ENCODE results near the gene MCTP2.

Gene MCTP2

DNA sequence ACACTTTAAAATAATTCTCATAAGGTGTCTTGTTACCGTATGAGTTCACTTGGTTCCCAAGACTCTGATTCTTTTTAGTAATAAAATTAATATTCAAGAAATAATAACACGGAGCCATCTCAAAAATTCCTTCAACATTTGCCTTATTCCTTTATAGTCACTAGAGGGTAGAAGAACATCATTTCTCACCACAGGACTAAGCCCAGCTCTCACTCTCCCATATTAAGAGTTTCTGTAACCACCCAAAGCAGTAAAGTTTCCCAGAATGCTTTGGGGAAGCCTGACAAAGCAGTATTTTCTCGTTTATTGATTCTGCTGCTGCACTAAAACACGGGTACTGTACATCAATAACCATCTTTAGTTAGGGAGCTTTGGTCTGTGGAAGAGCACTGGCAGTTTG lies 114.9 kb downstream of the MCTP2 start:
- Histone ChIP-seq H3K27ac (ENCODE audit: low read length) (no peak overlapping the region), H3K4me3 (ENCODE audit: low read length) (no peak overlapping the region), H3K9ac (ENCODE audit: low read depth, low read length) (no peak overlapping the region), H3K4me1 (ENCODE audit: insufficient read depth, low read length) (no peaks in the 10 kb centered on the region), H3K36me3 (ENCODE audit: insufficient read depth, low read depth, low read length) (no peaks in the 10 kb centered on the region), H3K9me3 (ENCODE audit: insufficient read depth, low read depth, low read length) (no peaks in the 10 kb centered on the region), H3K27me3 (ENCODE audit: insufficient read depth, low read length) (no peaks in the 10 kb centered on the region)

DNA sequence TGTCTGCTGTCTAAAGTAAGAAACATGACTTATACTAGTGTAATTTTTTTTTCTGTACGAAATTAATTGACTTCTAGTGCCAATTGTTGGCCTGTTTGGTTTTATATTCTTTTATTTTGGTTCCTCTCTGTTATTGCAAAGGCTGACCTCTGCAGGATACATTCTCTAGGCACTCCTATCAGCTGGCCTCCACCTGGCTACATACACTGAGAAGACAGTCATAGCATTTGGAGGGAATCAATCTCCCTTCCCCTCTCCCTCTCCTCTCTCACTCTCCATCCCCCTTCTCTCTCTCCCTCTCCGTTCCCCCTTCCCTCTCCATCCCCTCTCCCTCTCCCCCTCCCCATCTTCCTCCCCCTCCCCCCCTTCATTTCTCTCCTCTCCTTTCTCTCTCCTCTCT lies 116.7 kb downstream of the MCTP2 start:
- Histone ChIP-seq H3K4me3 (ENCODE audit: low read length) (no peak overlapping the region), H3K9ac (ENCODE audit: low read depth, low read length) (no peak overlapping the region), H3K36me3 (ENCODE audit: insufficient read depth, low read depth, low read length) (no peaks in the 10 kb centered on the region), H3K9me3 (ENCODE audit: insufficient read depth, low read depth, low read length) (no peaks in the 10 kb centered on the region), H3K4me1 (ENCODE audit: insufficient read depth, low read length) (no peaks in the 10 kb centered on the region), H3K27ac (ENCODE audit: low read length) (no peak overlapping the region), H3K27me3 (ENCODE audit: insufficient read depth, low read length) (no peaks in the 10 kb centered on the region)

DNA sequence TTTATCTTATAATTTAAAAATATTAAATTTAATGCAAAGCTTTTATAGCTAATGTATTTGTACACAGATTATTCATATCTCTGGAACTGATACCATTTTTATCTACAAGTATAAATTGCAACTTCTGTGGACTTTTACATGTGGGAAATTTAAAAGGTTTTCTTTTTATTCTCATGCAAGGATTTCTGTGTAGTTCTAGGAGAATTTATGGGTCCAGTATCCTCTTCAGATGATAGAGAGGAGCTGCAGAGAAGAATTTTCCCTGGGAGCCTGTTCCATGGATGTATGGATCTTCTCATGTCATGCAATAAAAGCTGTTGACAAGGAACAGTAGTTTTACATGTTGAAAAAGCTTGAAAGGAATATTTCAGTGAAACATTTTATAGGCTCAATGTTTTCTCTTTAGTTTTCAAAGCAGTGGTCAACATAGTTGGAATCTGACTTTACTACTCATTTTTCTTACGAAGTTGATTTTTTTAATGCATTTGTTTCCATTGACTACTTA lies 119.7 kb downstream of the MCTP2 start:
- Histone ChIP-seq H3K36me3 (ENCODE audit: insufficient read depth, low read depth, low read length) (no peaks in the 10 kb centered on the region), H3K9me3 (ENCODE audit: insufficient read depth, low read depth, low read length) (no peaks in the 10 kb centered on the region)

DNA sequence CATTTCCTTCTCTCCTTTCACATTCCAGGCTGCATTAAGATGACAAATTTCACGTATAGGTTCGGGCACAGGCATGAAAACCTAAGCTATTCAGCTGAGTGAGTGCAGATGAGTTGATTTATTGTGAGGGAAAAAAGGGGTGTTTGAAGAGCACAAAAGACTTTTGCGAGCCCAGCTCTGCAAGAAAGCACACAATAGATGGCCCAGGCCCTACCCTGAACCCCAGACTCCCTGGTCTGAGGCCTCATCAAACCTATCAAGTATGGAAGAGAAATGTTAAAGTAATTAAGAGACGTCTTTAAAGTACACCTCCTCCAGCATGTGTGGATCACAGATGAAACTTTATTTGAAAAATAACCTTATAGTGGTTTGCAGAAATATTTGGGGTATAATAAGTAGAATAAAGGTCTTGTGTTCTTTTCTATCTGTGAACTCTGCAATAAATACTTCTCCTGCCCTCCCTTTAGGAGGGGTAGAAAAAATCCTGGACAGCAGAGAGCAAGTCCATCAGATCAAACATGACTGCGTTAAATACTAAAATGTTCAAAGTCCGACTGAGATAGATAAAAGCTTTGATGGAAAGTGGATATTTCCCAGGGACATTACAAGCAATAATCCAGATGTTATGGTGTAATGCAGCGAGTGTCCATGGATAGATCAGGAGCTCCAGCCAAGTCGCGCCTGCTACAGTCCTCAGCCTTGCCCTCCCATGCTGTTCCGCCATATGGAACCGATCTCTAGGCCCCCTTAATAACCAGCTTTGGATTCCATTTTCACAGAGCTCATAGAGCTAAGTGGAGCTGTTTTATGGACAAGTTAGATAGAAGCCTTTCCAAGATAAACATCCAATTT lies 121.5 kb downstream of the MCTP2 start:
- Histone ChIP-seq H3K4me1 (ENCODE audit: insufficient read depth, low read length) (no peaks in the 10 kb centered on the region), H3K36me3 (ENCODE audit: insufficient read depth, low read depth, low read length) (no peaks in the 10 kb centered on the region), H3K27ac (ENCODE audit: low read length) (no peak overlapping the region), H3K9ac (ENCODE audit: low read depth, low read length) (no peak overlapping the region), H3K27me3 (ENCODE audit: insufficient read depth, low read length) (no peaks in the 10 kb centered on the region), H3K9me3 (ENCODE audit: insufficient read depth, low read depth, low read length) (no peaks in the 10 kb centered on the region), H3K4me3 (ENCODE audit: low read length) (no peak overlapping the region)

More for the DNA sequence above, 119.7 kb downstream of the MCTP2 start:
- Histone ChIP-seq H3K27me3 (ENCODE audit: insufficient read depth, low read length) (no peaks in the 10 kb centered on the region), H3K27ac (ENCODE audit: low read length) (no peak overlapping the region), H3K4me1 (ENCODE audit: insufficient read depth, low read length) (no peaks in the 10 kb centered on the region), H3K4me3 (ENCODE audit: low read length) (no peak overlapping the region), H3K9ac (ENCODE audit: low read depth, low read length) (no peak overlapping the region)

DNA sequence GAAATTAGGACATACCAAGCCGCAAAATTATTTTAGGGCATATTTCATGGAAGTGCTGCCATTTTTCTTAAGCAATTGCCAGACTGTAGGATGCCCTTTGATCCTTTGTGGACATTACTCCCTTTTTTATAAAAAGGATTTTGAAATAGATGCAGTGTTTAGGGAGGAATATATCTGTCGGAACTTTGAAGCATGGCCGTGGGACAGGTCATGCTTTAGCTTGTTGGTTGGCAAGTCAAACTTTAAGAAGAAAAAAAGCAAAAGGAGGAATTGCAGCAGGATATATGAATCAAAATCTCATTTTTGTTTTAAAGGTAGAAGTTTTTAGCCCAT lies 122.1 kb downstream of the MCTP2 start:
- H3K9me3 ChIP-seq (ENCODE audit: insufficient read depth, low read depth, low read length), result no peaks in the 10 kb centered on the region
- no peaks in the 10 kb centered on the region for H3K4me1 ChIP-seq (ENCODE audit: insufficient read depth, low read length)
- H3K27ac ChIP-seq (ENCODE audit: low read length), result no peak overlapping the region
- no peaks in the 10 kb centered on the region for H3K27me3 ChIP-seq (ENCODE audit: insufficient read depth, low read length)
- no peak overlapping the region for H3K4me3 ChIP-seq (ENCODE audit: low read length)
- H3K36me3 ChIP-seq (ENCODE audit: insufficient read depth, low read depth, low read length), result no peaks in the 10 kb centered on the region
- no peak overlapping the region for H3K9ac ChIP-seq (ENCODE audit: low read depth, low read length)

DNA sequence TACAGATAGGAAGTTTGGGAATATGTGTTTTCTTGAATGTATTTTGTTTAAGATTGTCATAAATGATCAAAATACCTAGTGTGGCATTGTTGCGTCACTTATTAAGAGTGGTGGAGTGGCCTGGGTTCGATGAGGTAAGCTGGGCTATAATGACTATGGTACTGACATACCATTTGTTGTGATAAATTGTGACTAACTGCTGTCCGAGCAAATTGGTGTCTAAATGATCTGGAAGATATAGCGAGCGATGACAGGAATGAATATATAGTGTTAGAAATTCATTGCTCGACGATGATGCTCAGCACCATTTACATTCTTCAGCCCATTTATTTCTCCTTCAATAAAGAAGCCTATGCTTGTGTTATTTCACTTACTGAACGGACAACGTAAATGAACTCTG lies 123.3 kb downstream of the MCTP2 start:
- Histone ChIP-seq H3K4me3 (ENCODE audit: low read length) (no peak overlapping the region), H3K9me3 (ENCODE audit: insufficient read depth, low read depth, low read length) (no peaks in the 10 kb centered on the region), H3K27me3 (ENCODE audit: insufficient read depth, low read length) (no peaks in the 10 kb centered on the region), H3K36me3 (ENCODE audit: insufficient read depth, low read depth, low read length) (no peaks in the 10 kb centered on the region), H3K27ac (ENCODE audit: low read length) (no peak overlapping the region), H3K4me1 (ENCODE audit: insufficient read depth, low read length) (no peaks in the 10 kb centered on the region), H3K9ac (ENCODE audit: low read depth, low read length) (no peak overlapping the region)

DNA sequence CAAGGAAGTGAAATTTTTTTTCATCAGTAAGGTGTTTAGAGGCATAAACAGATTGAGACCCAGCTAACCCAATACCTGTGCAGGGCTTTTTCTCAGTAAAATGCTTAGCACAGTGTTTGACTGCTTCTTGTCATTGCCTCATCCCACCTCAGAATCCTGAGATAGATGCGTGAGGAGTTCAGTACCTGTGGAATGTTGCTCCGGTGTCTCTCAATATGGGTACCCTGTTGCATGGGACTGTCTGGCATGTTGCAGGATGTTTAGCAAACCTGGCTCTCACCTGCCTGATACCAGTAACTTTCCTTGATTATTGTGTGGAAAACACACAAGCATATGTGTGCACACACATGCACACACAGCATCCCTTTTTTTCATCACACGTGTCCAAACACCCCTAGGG lies 128.4 kb downstream of the MCTP2 start:
- no peak overlapping the region for H3K27ac ChIP-seq (ENCODE audit: low read length)
- no peaks in the 10 kb centered on the region for H3K4me1 ChIP-seq (ENCODE audit: insufficient read depth, low read length)

DNA sequence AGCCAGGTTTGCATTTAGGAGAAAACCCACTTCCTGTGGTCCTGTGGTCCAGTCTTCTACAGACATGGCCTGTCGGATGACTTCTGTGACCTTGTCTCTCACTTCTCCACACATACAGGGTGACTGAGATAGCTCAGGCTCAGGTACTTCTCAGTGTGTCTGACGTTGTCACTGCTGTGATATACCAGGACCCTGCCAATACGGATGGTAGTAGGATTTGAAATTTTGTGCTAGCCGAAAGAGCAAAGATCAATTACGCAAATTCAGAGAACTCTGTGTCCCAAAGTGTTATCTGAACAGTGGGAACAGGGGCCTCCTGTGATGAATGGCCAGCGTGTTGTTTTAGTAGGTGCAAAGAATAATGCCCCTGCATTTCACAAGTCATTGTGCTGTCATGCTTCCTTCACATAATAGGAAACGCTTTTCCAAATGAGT lies 128.9 kb downstream of the MCTP2 start:
- no peaks in the 10 kb centered on the region for H3K4me1 ChIP-seq (ENCODE audit: insufficient read depth, low read length)
- no peaks in the 10 kb centered on the region for H3K27me3 ChIP-seq (ENCODE audit: insufficient read depth, low read length)
- H3K9me3 ChIP-seq (ENCODE audit: insufficient read depth, low read depth, low read length), result no peaks in the 10 kb centered on the region
- no peak overlapping the region for H3K27ac ChIP-seq (ENCODE audit: low read length)
- no peak overlapping the region for H3K9ac ChIP-seq (ENCODE audit: low read depth, low read length)
- H3K36me3 ChIP-seq (ENCODE audit: insufficient read depth, low read depth, low read length), result no peaks in the 10 kb centered on the region
- H3K4me3 ChIP-seq (ENCODE audit: low read length), result no peak overlapping the region

More for the DNA sequence above, 128.4 kb downstream of the MCTP2 start:
- H3K36me3 ChIP-seq (ENCODE audit: insufficient read depth, low read depth, low read length), result no peaks in the 10 kb centered on the region
- no peak overlapping the region for H3K4me3 ChIP-seq (ENCODE audit: low read length)
- no peak overlapping the region for H3K9ac ChIP-seq (ENCODE audit: low read depth, low read length)
- H3K27me3 ChIP-seq (ENCODE audit: insufficient read depth, low read length), result no peaks in the 10 kb centered on the region
- H3K9me3 ChIP-seq (ENCODE audit: insufficient read depth, low read depth, low read length), result no peaks in the 10 kb centered on the region

DNA sequence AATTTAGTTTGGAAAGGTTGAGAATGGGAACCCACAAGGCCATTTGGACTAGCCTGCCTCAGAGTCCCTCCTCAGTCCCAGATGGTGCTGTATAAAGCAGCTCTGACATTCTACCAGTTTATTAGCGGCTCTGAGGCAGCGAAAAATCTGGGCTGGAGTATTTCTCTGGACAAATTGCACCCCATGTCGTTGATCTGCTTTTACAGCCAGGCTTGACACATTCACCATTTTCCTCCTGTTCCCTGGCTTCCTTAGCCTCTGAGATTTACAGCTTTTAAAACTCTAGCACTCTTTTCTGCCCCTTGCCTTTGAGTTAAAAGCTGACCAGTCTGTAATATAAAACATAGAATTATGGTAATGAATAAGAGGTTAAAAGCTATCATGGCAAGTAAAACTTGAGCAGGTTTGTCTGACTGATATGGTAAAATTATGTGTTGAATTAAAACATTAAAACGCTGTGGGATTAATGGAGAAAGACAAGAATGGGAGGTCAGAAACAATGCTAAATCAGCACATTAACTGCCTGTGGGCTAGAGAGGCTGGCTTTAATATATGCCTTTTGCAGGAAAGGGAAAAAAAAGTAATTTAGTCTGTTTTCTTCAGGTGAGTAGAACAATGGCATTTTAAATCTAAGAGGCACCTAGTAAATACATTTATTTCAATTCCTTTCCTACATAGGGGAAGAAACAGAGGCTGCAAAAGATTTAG lies 131.2 kb downstream of the MCTP2 start:
- H3K36me3 ChIP-seq (ENCODE audit: insufficient read depth, low read depth, low read length), result no peaks in the 10 kb centered on the region

DNA sequence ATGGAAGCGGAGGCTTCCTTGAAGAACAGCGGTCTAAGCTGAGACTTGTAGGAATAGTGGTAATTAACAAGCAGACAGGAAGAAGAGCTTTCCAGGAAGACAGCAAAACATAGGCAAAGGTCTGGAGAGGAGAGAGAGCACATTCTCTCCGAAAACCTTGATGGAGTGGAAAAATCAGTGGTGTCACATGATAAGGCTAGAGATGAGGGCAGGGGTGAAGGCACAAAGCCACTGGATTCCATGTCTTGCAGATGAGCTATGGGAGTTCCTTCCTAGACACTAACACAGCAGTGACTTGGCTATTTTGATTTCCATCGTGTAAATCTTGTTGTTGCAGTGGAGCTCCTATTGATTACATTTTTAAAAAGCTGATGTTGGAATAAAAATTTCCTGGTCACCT lies 132.0 kb downstream of the MCTP2 start:
- Histone ChIP-seq H3K4me3 (ENCODE audit: low read length) (no peak overlapping the region), H3K36me3 (ENCODE audit: insufficient read depth, low read depth, low read length) (no peaks in the 10 kb centered on the region), H3K27me3 (ENCODE audit: insufficient read depth, low read length) (no peaks in the 10 kb centered on the region), H3K4me1 (ENCODE audit: insufficient read depth, low read length) (peaks cover 3% of the 10 kb centered on the region; the same call in 1 of the 2 replicates), H3K27ac (ENCODE audit: low read length) (no peak overlapping the region), H3K9ac (ENCODE audit: low read depth, low read length) (no peak overlapping the region), H3K9me3 (ENCODE audit: insufficient read depth, low read depth, low read length) (no peaks in the 10 kb centered on the region)

More for the DNA sequence above, 131.2 kb downstream of the MCTP2 start:
- Histone ChIP-seq H3K27ac (ENCODE audit: low read length) (no peak overlapping the region), H3K9me3 (ENCODE audit: insufficient read depth, low read depth, low read length) (no peaks in the 10 kb centered on the region), H3K4me3 (ENCODE audit: low read length) (no peak overlapping the region), H3K27me3 (ENCODE audit: insufficient read depth, low read length) (no peaks in the 10 kb centered on the region), H3K4me1 (ENCODE audit: insufficient read depth, low read length) (no peaks in the 10 kb centered on the region), H3K9ac (ENCODE audit: low read depth, low read length) (no peak overlapping the region)

DNA sequence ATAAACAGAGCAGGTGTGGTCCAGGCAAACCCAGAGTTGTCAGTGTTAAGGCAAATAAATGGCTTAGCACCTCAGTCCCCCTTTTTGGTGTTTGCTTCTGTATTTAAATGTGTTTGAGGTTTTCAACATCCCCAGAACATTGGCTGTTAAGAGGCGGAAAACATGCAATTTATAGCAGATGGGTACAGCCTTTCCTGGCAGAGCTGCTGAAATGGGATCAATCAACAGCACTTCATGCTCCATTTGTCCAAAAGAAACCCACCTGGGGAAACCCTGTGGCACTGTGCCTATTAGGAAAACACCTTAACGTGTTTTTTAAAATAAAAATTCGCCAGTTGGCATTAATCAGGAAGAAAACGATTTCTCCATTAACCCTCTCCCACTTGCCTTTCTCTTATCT lies 135.4 kb downstream of the MCTP2 start:
- Histone ChIP-seq H3K36me3 (ENCODE audit: insufficient read depth, low read depth, low read length) (no peaks in the 10 kb centered on the region), H3K27me3 (ENCODE audit: insufficient read depth, low read length) (no peaks in the 10 kb centered on the region)

More for the DNA sequence above, 135.4 kb downstream of the MCTP2 start:
- Histone ChIP-seq H3K9ac (ENCODE audit: low read depth, low read length) (no peak overlapping the region), H3K4me1 (ENCODE audit: insufficient read depth, low read length) (peaks cover 6% of the 10 kb centered on the region; the same call in 1 of the 2 replicates), H3K4me3 (ENCODE audit: low read length) (no peak overlapping the region), H3K9me3 (ENCODE audit: insufficient read depth, low read depth, low read length) (no peaks in the 10 kb centered on the region), H3K27ac (ENCODE audit: low read length) (no peak overlapping the region)

Data from iPS-20b (cell line).